Tibial artery (tissue), 4 donors: ENCODE measurements around the gene PXMP2.
"Not testable (repeated sequence)": the region's sequence is repeated elsewhere in the genome, so short reads cannot be mapped to it uniquely, and the experiment has no call there.

ENCODE experiments used
- DNase-seq, 2 donors: peaks; one replicate each; pipeline ENCODE4 v3.0.0-alpha.2; 2019
- H3K27ac ChIP-seq, 2 donors: fragments of 200-600 bp; sonication (generic) in 1 of 2; 1 replicate in 1 of 2; 2 replicates in 1 of 2; pipeline ENCODE4 v1.5.1; 2018 to 2019; ENCODE audit warnings: mild to moderate bottlenecking in 1 of 2
- H3K27me3 ChIP-seq, 2 donors: fragments of 200-600 bp; sonication (generic) in 1 of 2; one replicate each; pipeline versions ENCODE4 v1.5.1 to v1.6.0; 2016 to 2019
- H3K36me3 ChIP-seq, 3 donors: fragments of 200-600 bp; sonication (generic) in 2 of 3; one replicate each; pipeline ENCODE4 v1.5.1; 2016 to 2019; ENCODE audit warnings: mild to moderate bottlenecking in 2 of 3
- H3K4me1 ChIP-seq, 4 donors: fragments of 200-600 bp; sonication (generic) in 2 of 4; 1 replicate in 3 of 4; 2 replicates in 1 of 4; pipeline ENCODE4 v1.5.1; 2016 to 2019
- H3K4me3 ChIP-seq, 2 donors: fragments of 200-600 bp; sonication (generic) in 1 of 2; 1 replicate in 1 of 2; 2 replicates in 1 of 2; pipeline ENCODE4 v1.5.1; 2018 to 2019; ENCODE audit warnings: mild to moderate bottlenecking in 2 of 2
- H3K9me3 ChIP-seq, 3 donors: fragments of 200-600 bp; sonication (generic) in 1 of 3; one replicate each; pipeline ENCODE4 v1.5.1; 2016 to 2019
- intact Hi-C: fragments of 100-400 bp; cut with DNase I; formaldehyde crosslinking; loops from one replicate; pipeline ENCODE4 v1.15.0; 2023; ENCODE audit warnings: low total_unique reads
- TF ChIP-seq, protein P1 (sequence below), 2 experiments: fragments of 200-600 bp in 1 of 2; fragments of 450-650 bp in 1 of 2; IDR thresholded peaks; one replicate each; pipeline ENCODE4 v1.5.1; 2017 to 2019; ENCODE audit warnings: antibody characterized with exemption in 2 of 2, mild to moderate bottlenecking in 1 of 2, moderate library complexity in 1 of 2

Gene PXMP2

DNA sequence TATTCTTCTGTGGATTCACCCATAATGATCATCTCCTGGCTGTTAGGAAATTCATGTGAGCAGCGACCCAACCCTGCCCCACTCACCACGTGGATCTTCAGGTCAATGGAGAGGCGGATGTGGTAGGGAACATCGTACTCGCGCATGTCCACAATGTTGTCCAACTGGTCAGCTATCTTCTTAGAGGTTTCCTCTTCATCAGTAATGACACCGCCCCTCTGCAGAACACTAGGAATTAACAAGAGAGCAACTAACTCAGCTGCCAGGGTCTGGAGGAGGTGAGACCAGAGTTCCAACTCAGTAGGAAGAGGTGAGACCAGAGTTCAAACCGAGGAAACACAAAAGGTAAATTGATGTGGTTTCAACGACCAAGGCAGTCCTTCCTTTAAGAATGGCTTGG, 9.9 kb upstream of the PXMP2 start:
- H3K36me3 ChIP-seq, result peaks cover 41 to 76% (median 50%) of the 10 kb centered on the region in 3 donors
- H3K9me3 ChIP-seq, result no peaks in the 10 kb centered on the region
- H3K4me1 ChIP-seq, result no peaks in the 10 kb centered on the region
- TF ChIP-seq, protein P1, sequence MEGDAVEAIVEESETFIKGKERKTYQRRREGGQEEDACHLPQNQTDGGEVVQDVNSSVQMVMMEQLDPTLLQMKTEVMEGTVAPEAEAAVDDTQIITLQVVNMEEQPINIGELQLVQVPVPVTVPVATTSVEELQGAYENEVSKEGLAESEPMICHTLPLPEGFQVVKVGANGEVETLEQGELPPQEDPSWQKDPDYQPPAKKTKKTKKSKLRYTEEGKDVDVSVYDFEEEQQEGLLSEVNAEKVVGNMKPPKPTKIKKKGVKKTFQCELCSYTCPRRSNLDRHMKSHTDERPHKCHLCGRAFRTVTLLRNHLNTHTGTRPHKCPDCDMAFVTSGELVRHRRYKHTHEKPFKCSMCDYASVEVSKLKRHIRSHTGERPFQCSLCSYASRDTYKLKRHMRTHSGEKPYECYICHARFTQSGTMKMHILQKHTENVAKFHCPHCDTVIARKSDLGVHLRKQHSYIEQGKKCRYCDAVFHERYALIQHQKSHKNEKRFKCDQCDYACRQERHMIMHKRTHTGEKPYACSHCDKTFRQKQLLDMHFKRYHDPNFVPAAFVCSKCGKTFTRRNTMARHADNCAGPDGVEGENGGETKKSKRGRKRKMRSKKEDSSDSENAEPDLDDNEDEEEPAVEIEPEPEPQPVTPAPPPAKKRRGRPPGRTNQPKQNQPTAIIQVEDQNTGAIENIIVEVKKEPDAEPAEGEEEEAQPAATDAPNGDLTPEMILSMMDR (IDR thresholded peaks at IDR 0.05), result no peak
- H3K27me3 ChIP-seq, result no peaks in the 10 kb centered on the region
- no peak overlapping the region for H3K4me3 ChIP-seq
- intact Hi-C loops, result no loop called here
- no peak overlapping the region for H3K27ac ChIP-seq
- no peak for DNase-seq

DNA sequence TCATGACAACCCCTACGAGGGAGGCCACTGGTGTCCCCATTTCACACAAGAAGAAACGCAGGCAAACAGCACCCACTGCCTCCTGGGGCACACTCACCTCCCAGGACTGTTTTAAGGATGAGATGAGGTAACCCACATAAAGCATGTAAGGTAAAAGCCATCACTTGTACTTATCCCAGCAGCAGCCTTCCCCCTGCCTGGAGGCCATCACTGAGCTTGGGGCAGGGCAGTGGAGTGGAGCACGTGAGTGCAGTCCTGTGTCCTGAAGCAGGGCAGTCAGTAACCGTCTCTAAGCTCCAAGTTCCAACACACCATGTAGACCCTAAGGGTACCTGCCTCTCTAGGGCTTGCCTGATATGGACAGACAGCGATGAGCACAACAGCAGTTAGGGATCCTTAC, 2.0 kb upstream of the PXMP2 start:
- peaks cover 0 to 7% (median 0%) of the 10 kb centered on the region in 3 donors for H3K36me3 ChIP-seq
- TF ChIP-seq, protein P1 (IDR thresholded peaks at IDR 0.05), result no peak
- peaks cover 0 to 26% (median 14%) of the 10 kb centered on the region in 4 donors for H3K4me1 ChIP-seq
- no peaks in the 10 kb centered on the region for H3K27me3 ChIP-seq
- intact Hi-C loops, result loop anchor here (10.0 kb wide), 1 partner anchor 139 kb away; the partner anchor contains the start of gene GOLGA3
- H3K27ac ChIP-seq, result no peak overlapping the region
- H3K9me3 ChIP-seq, result no peaks in the 10 kb centered on the region
- H3K4me3 ChIP-seq, result no peak overlapping the region
- DNase-seq, result no peak

DNA sequence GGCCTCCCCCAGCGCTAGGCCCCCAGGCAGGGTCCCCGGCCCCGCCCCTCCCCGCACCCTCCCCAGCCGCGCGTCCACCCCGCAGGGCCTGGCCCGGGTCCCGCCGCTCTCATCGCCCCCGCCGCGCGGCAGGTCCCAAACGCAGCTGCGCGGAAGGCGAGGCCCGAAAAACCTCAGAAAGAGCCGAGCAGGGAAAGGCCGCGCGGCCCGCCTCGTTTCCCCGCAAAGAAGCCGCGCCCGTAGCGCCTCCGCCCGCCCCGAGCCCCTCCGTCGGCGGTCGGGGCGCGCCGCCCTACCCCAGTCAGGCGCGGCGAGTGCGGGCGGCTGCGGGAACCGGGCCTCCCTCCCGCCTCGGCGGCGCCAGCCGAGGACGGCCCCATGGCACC, 569 bp upstream of the PXMP2 start:
- Histone ChIP-seq H3K27ac (peak overlapping the region; percentile 79 to 81), H3K4me1 (peaks cover 0 to 26% (median 14%) of the 10 kb centered on the region in 4 donors), H3K9me3 (no peaks in the 10 kb centered on the region), H3K36me3 (peaks cover 0 to 10% (median 0%) of the 10 kb centered on the region in 3 donors), H3K27me3 (no peaks in the 10 kb centered on the region), H3K4me3 (peak overlapping the region; percentile 93 to 95)
- intact Hi-C loops, result loop anchor here (2.0 to 10.0 kb wide), 2 partner anchors 24 to 138 kb away; partner anchors contain the start of genes GOLGA3 and PGAM5
- TF ChIP-seq, protein P1 (IDR thresholded peaks at IDR 0.05), result no peak
- no peak for DNase-seq

DNA sequence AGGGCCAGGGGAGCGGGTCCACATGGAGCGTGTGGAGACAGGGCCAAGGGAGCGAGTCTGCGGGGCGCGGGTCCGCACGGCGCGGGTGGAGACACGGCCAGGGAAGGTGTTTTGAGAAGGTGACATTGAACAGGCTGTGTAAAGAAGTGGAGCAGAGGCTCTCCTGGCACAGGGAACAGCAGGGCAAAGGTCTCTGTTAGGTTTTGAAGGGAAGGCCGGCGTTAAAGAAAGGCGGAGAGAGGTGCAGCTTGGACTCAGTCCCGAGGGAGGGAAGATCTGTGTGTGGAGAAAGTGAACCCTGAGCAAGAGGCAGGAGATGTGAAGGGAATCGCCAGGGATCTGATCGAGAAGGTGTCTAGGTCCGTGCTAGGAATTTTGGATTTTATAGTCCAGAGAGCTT, 1.8 kb downstream of the PXMP2 start:
- Histone ChIP-seq H3K27ac (no peak overlapping the region), H3K9me3 (no peaks in the 10 kb centered on the region), H3K36me3 (peaks cover 0 to 10% (median 0%) of the 10 kb centered on the region in 3 donors), H3K4me1 (peaks cover 0 to 26% (median 14%) of the 10 kb centered on the region in 4 donors), H3K27me3 (no peaks in the 10 kb centered on the region), H3K4me3 (no peak overlapping the region)
- TF ChIP-seq, protein P1 (IDR thresholded peaks at IDR 0.05), result no peak
- DNase-seq, result no peak
- intact Hi-C loops, result loop anchor here (10.0 kb wide), 1 partner anchor 136 kb away; the partner anchor contains the start of gene GOLGA3

DNA sequence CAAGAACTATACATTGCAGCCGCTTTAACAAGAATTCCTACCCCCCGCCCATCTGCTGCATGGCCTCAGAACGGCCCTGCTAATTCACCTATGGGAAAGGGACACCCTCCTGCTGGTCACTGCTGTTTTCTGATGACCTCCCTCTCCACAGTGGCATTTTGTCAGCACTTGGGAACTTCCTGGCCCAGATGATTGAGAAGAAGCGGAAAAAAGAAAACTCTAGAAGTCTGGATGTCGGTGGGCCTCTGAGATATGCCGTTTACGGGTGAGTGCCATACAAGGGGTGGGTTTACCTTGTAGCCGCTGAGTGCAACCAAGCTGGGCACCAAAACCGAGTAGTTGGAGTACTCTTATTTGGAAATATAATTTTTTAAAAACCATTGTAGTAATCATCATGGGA, 2.7 kb downstream of the PXMP2 start:
- Histone ChIP-seq H3K4me3 (no peak overlapping the region), H3K36me3 (peaks cover 0 to 12% (median 0%) of the 10 kb centered on the region in 3 donors), H3K9me3 (no peaks in the 10 kb centered on the region), H3K27ac (no peak overlapping the region), H3K4me1 (peaks cover 0 to 26% (median 14%) of the 10 kb centered on the region in 4 donors), H3K27me3 (no peaks in the 10 kb centered on the region)
- intact Hi-C loops, result no loop called here
- TF ChIP-seq, protein P1 (IDR thresholded peaks at IDR 0.05), result no peak
- no peak for DNase-seq

DNA sequence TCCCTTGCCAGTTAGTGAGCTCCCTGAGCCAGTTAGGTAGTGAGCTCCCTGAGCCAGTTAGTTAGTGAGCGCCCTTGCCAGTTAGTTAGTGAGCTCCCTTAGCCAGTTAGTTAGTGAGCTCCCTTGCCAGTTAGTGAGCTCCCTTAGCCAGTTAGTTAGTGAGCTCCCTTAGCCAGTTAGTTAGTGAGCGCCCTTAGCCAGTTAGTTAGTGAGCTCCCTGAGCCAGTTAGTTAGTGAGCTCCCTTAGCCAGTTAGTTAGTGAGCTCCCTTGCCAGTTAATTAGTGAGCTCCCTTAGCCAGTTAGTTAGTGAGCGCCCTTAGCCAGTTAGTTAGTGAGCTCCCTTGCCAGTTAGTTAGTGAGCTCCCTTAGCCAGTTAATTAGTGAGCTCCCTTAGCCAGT, 4.6 kb downstream of the PXMP2 start:
- H3K27ac ChIP-seq, H3K27me3 ChIP-seq, intact Hi-C loops, H3K4me1 ChIP-seq, H3K9me3 ChIP-seq, H3K4me3 ChIP-seq, DNase-seq: not testable (repeated sequence)
- H3K36me3 ChIP-seq, result peaks cover 5 to 31% (median 11%) of the 10 kb centered on the region in 3 donors

DNA sequence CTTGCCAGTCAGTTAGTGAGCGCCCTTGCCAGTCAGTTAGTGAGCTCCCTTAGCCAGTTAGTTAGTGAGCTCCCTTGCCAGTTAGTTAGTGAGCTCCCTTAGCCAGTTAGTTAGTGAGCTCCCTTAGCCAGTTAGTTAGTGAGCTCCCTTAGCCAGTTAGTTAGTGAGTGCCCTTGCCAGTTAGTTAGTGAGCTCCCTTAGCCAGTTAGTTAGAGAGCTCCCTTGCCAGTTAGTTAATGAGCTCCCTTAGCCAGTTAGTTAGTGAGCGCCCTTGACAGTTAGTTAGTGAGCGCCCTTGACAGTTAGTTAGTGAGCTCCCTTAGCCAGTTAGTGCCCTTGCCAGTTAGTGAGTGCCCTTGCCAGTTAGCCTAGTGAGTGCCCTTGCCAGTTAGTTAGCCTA, 7.5 kb downstream of the PXMP2 start:
- H3K4me3 ChIP-seq, H3K9me3 ChIP-seq, H3K27ac ChIP-seq, H3K4me1 ChIP-seq, H3K27me3 ChIP-seq, intact Hi-C loops, DNase-seq: not testable (repeated sequence)
- H3K36me3 ChIP-seq, result peaks cover 19 to 53% (median 24%) of the 10 kb centered on the region in 3 donors
